ENCODE measurements around the gene BOK.

GRCh38 chr2:241598487-241598886 is 39.9 kb downstream of the BOK start:
- TF ChIP-seq SIN3A (IDR thresholded peaks at IDR 0.05; ENCODE audit: borderline replicate concordance, insufficient read depth, low read length): no peak
- TF ChIP-seq FOXP2 (optimal IDR thresholded peaks at IDR 0.05; ENCODE audit: borderline replicate concordance, extremely low read depth, extremely low read length, insufficient read depth): no peak
- TF ChIP-seq POLR2AphosphoS5 (IDR thresholded peaks at IDR 0.05; ENCODE audit: low read depth, low read length): no peak
- TF ChIP-seq TAF1 (IDR thresholded peaks at IDR 0.05; ENCODE audit: borderline replicate concordance, insufficient read depth, low read length): no peak
- no peak for TF ChIP-seq REST (IDR thresholded peaks at IDR 0.05; ENCODE audit: insufficient read depth in 1 of 2, low read depth in 2 of 2, low read length in 2 of 2)
